Measurements from ENCODE around the gene UGT1A10.

UGT1A10 gene

GRCh38 chr2:233814056-233814835 is 178.0 kb downstream of the UGT1A10 start:
- no peak for TF ChIP-seq CTCF (IDR thresholded peaks at IDR 0.05; ENCODE audit: low read depth, low read length, missing control alignments)
- DNase-seq (ENCODE audit: low read depth): no peak
- in situ Hi-C loops (cut with HindIII; ENCODE audit: low sequenced_read_pairs): no loop called here
- H3K4me3 ChIP-seq (ENCODE audit: low read depth, low read length): no peak overlapping the region

- no peak for TF ChIP-seq CTCF (IDR thresholded peaks at IDR 0.05; ENCODE audit: low read depth, low read length, missing control alignments)
- no peak for DNase-seq (ENCODE audit: low read depth)
- no peak overlapping the region for H3K4me3 ChIP-seq (ENCODE audit: low read depth, low read length)
- in situ Hi-C loops (cut with HindIII; ENCODE audit: low sequenced_read_pairs): no loop called here
Observed at GRCh38 chr2:233815861-233816260, 179.6 kb downstream of the UGT1A10 start.

GRCh38 chr2:233816334-233816733 is 180.1 kb downstream of the UGT1A10 start:
- no peak for TF ChIP-seq CTCF (IDR thresholded peaks at IDR 0.05; ENCODE audit: low read depth, low read length, missing control alignments)
- DNase-seq (ENCODE audit: low read depth): no peak
- in situ Hi-C loops (cut with HindIII; ENCODE audit: low sequenced_read_pairs): no loop called here
- H3K4me3 ChIP-seq (ENCODE audit: low read depth, low read length): no peak overlapping the region

- no peak overlapping the region for H3K4me3 ChIP-seq (ENCODE audit: low read depth, low read length)
- no peak for TF ChIP-seq CTCF (IDR thresholded peaks at IDR 0.05; ENCODE audit: low read depth, low read length, missing control alignments)
- DNase-seq (ENCODE audit: low read depth): no peak
- in situ Hi-C loops (cut with HindIII; ENCODE audit: low sequenced_read_pairs): no loop called here
Observed at GRCh38 chr2:233816771-233817170, 180.5 kb downstream of the UGT1A10 start.

- no peak for DNase-seq (ENCODE audit: low read depth)
- no peak overlapping the region for H3K4me3 ChIP-seq (ENCODE audit: low read depth, low read length)
- no peak for TF ChIP-seq CTCF (IDR thresholded peaks at IDR 0.05; ENCODE audit: low read depth, low read length, missing control alignments)
- in situ Hi-C loops (cut with HindIII; ENCODE audit: low sequenced_read_pairs): no loop called here
Observed at GRCh38 chr2:233817361-233817911, 181.2 kb downstream of the UGT1A10 start.

- H3K4me3 ChIP-seq (ENCODE audit: low read depth, low read length): no peak overlapping the region
- no peak for TF ChIP-seq CTCF (IDR thresholded peaks at IDR 0.05; ENCODE audit: low read depth, low read length, missing control alignments)
- in situ Hi-C loops (cut with HindIII; ENCODE audit: low sequenced_read_pairs): no loop called here
- no peak for DNase-seq (ENCODE audit: low read depth)
Observed at GRCh38 chr2:233817995-233818638, 181.9 kb downstream of the UGT1A10 start.
